HS-27A (cell line): ENCODE results near the gene PCSK5.

Experiments
- DNase-seq: peaks from one replicate; pipeline ENCODE4 v3.0.0-alpha.2; 2012; ENCODE audit warnings: low read depth, missing footprints

Gene PCSK5

GRCh38 chr9:76399856-76400255 lies 509.4 kb downstream of the PCSK5 start:
- no peak for DNase-seq

- DNase-seq: no peak
Observed at GRCh38 chr9:76400534-76401096, 510.1 kb downstream of the PCSK5 start.

- no peak for DNase-seq
Observed at GRCh38 chr9:76401176-76401575, 510.7 kb downstream of the PCSK5 start.

GRCh38 chr9:76401580-76402354 lies 511.3 kb downstream of the PCSK5 start:
- DNase-seq: no peak

DNA sequence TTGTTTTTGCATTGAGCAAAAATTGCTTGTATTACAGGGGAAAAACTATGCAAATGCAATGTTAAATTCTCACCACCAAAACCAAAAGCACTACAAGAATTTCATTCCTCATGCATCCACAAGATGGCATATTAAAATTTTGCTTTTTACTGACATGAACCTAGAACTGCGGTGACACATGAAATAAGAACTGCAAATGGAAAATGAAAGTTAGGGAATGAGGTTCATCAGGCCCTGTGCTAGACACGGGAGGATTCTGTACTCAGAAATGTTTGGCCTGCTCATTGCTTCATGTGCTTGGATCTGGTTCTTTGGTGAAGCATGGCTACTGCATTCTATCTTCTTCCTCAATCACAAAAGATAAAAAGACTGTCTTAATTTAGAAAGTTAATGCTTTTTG lies 512.9 kb downstream of the PCSK5 start:
- no peak for DNase-seq

DNA sequence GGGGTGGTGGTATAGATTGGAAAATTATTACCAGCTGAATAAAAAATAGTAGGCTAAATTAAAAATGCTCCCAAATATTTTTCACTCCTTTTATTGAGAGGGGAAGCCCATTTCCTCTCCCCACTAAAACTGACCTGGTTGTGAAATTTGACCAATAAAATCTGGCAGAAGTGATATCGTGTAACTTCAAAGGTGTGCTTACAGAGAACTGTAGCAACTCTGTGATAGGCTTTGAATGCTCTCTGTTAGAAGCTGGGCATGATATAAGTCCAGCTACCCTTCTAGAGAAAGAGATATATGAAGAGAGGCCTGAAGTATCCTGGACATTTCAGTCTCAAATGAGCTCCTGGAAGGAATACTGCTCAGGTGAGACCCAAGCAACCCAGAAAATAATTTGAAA lies 513.9 kb downstream of the PCSK5 start:
- no peak for DNase-seq

GRCh38 chr9:76405340-76405739 lies 514.9 kb downstream of the PCSK5 start:
- DNase-seq: no peak

GRCh38 chr9:76405868-76406267 lies 515.4 kb downstream of the PCSK5 start:
- DNase-seq: no peak
